HUES6 (cell line): ENCODE measurements around the gene ATXN1.
"Not testable (repeated sequence)": the region's sequence is repeated elsewhere in the genome, so short reads cannot be mapped to it uniquely, and the experiment has no call there.

ENCODE experiments used
- H3K27ac ChIP-seq: 2 replicates; pipeline ENCODE4 v1.7.0; 2013; ENCODE audit warnings: low read depth, mild to moderate bottlenecking, low read length, inconsistent platforms
- H3K27me3 ChIP-seq: 2 replicates; pipeline ENCODE4 v1.6.1; 2013; ENCODE audit warnings: low read length; ENCODE audit not compliant: control insufficient read depth, insufficient read depth
- H3K36me3 ChIP-seq: 2 replicates; pipeline ENCODE4 v1.6.1; 2013; ENCODE audit warnings: low read length; ENCODE audit not compliant: control insufficient read depth, insufficient read depth
- H3K4me1 ChIP-seq: 2 replicates; pipeline ENCODE4 v1.6.1; 2013; ENCODE audit warnings: low read length; ENCODE audit not compliant: control insufficient read depth, insufficient read depth
- H3K4me3 ChIP-seq: 2 replicates; pipeline ENCODE4 v1.5.1; 2013; ENCODE audit warnings: low read depth, low read length
- H3K9ac ChIP-seq: one replicate; pipeline ENCODE4 v1.6.1; 2013; ENCODE audit warnings: mild to moderate bottlenecking, low read length
- H3K9me3 ChIP-seq: 2 replicates; pipeline ENCODE4 v1.6.1; 2013; ENCODE audit warnings: low read depth, low read length; ENCODE audit not compliant: control insufficient read depth, insufficient read depth

The ATXN1 gene

DNA sequence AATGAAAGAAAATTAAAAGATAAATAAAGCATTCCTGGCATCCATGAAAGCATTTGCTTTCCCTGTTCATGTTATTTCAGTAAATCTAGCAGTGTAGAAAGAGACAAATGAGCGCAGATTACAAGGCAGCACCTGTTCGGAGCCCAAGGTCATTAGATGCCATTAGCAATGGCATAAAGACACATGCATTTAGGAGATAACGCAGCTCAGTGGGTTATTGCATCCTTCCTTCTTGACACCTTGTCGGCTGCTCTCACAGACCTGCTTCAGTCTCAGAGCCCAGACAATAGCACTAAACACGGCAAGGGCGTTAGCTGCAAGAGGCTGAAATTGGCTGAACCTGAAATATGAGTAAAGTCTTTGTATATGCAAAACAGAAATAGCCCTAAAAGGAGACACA lies 140.3 kb downstream of the ATXN1 start:
- no peaks in the 10 kb centered on the region for H3K36me3 ChIP-seq
- H3K27me3 ChIP-seq: no peaks in the 10 kb centered on the region
- no peak overlapping the region for H3K9ac ChIP-seq
- H3K4me1 ChIP-seq: no peaks in the 10 kb centered on the region
- H3K27ac ChIP-seq: no peak overlapping the region
- no peak overlapping the region for H3K4me3 ChIP-seq
- H3K9me3 ChIP-seq: no peaks in the 10 kb centered on the region

DNA sequence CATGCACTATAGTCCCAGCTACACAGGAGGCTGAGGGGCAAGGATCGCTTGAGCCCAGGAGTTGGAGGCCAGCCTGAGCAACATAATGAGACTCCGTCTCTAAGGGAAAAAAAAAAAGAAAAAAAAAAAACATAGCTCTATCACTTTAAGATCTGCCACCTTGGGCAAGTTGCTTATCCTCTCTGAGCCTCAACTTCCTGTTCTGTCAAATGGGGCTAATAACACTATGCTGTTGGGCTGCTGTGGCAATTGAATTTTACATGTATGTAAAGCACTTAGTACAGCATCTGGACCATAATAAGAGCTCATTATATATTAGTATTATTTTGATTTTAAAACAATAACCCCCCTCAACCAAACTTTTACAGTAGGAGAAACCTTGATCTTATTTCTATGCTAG lies 141.5 kb downstream of the ATXN1 start:
- Histone ChIP-seq H3K9me3 (no peaks in the 10 kb centered on the region), H3K27ac (no peak overlapping the region), H3K27me3 (no peaks in the 10 kb centered on the region), H3K36me3 (no peaks in the 10 kb centered on the region), H3K9ac (no peak overlapping the region), H3K4me3 (no peak overlapping the region), H3K4me1 (no peaks in the 10 kb centered on the region)

DNA sequence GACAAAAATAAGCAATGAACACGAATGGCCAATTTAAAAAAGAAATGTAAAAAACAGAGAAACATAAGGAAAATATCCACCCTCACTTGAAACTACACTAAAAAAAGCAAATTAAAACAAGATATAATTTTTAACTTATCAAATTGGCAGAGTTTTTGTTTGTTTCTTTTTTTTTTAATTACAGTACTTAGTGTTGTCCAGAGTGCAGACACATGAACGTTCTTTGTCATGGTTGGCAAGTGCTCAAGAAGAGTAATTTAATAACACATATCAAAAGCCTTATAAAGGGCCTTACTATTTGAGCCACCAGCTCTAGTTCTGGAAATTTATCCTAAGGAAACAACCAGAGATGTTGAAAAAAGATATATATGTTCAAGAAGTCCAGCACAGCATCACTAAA lies 142.3 kb downstream of the ATXN1 start:
- Histone ChIP-seq H3K9me3 (no peaks in the 10 kb centered on the region), H3K4me1 (no peaks in the 10 kb centered on the region), H3K4me3 (no peak overlapping the region)

DNA sequence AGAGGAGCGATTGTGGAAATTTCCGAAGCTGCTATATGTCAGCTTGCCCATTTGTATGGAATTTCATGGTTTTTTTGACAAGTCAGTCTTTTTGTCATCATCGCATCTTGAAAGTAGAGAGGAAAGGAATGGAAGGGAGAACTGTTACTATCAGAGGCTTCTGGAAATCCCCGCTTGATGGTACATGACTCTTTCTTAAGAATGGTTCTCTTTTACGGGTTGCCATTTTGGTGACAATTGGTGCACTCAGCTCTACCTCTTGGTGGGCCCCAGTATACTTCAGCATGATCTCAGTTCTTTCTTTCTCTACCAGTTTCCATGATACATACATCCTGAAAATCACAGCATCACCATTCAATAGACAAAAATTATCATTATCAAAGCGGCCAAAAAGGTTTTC lies 146.0 kb downstream of the ATXN1 start:
- H3K36me3 ChIP-seq, H3K4me1 ChIP-seq, H3K4me3 ChIP-seq, H3K9me3 ChIP-seq, H3K27ac ChIP-seq, H3K9ac ChIP-seq, H3K27me3 ChIP-seq: not testable (repeated sequence)

More for the DNA sequence above, 142.3 kb downstream of the ATXN1 start:
- Histone ChIP-seq H3K36me3 (no peaks in the 10 kb centered on the region), H3K9ac (no peak overlapping the region), H3K27ac (no peak overlapping the region), H3K27me3 (no peaks in the 10 kb centered on the region)

DNA sequence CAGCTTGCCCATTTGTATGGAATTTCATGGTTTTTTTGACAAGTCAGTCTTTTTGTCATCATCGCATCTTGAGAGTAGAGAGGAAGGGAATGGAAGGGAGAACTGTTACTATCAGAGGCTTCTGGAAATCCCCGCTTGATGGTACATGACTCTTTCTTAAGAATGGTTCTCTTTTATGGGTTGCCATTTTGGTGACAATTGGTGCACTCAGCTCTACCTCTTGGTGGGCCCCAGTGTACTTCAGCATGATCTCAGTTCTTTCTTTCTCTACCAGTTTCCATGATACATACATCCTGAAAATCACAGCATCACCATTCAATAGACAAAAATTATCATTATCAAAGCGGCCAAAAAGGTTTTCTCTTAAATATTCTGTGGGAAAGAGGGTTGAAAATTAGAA lies 147.1 kb downstream of the ATXN1 start:
- H3K27ac ChIP-seq, H3K9ac ChIP-seq, H3K4me1 ChIP-seq, H3K9me3 ChIP-seq, H3K27me3 ChIP-seq, H3K4me3 ChIP-seq, H3K36me3 ChIP-seq: not testable (repeated sequence)

DNA sequence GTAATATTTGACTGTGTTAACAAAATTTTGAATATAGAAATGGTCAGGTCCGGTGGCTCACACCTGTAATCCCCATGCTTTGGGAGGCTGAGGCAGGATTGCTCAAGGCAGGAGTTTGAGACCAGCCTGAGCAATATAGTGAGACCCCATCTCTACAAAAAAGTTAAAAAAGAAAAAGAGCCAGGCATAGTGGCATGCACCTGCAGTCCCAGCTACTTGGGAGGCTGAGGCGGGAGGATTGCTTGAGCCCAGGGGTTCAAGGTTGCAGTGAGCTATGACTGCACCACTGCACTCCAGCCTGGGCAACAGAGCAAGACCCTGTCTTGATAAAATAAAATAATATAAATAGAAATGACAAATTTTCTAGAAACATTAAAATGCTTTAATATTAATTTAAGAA lies 147.8 kb downstream of the ATXN1 start:
- H3K9me3 ChIP-seq, H3K36me3 ChIP-seq: not testable (repeated sequence)

DNA sequence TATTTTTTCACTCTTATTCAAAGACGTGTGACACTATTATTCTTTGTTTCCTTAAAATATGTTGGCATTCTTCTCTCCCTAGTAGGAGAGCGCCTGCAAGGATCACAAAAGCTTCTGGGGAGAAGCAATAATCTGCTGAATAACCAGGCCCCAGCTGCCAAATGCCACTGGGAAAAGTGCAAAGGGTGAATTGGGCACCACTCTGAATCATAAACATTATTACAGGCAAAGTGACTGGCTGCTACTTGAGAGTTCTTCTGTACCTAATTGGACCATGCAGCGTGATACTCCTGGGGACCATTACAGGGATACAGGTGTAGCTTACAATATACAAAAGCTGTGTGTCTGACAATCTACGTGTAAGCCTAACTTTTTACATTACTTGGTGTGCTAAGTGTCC lies 152.8 kb downstream of the ATXN1 start:
- Histone ChIP-seq H3K27ac (no peak overlapping the region), H3K27me3 (no peaks in the 10 kb centered on the region), H3K9ac (no peak overlapping the region), H3K4me1 (no peaks in the 10 kb centered on the region), H3K4me3 (no peak overlapping the region), H3K36me3 (no peaks in the 10 kb centered on the region), H3K9me3 (no peaks in the 10 kb centered on the region)

More for the DNA sequence above, 147.8 kb downstream of the ATXN1 start:
- H3K4me3 ChIP-seq, H3K4me1 ChIP-seq, H3K9ac ChIP-seq, H3K27me3 ChIP-seq, H3K27ac ChIP-seq: not testable (repeated sequence)

DNA sequence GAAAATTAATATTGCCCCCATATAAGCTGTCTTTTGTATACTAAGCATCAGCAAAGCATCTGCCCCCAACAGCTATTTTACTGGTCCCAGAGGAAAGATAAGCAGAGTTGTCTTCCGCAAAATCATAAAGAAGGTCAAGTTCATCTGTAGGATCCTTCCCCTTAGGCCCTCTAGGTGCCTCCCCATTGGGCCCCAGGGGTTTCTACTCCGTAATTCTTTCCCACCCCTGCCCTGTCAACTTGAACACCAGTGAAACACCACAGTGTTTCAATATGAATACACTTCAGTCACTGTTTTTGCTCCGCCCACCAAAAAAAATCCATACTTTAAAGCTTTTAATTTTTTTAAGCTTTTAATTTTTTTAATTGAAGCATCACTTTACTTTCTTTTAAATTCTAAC lies 159.2 kb downstream of the ATXN1 start:
- Histone ChIP-seq H3K27ac (no peak overlapping the region), H3K9ac (no peak overlapping the region), H3K4me1 (0 out of 2 replicates have a peak, but pooled peaks cover 1% of the 10 kb centered on the region), H3K4me3 (no peak overlapping the region), H3K9me3 (no peaks in the 10 kb centered on the region), H3K36me3 (no peaks in the 10 kb centered on the region), H3K27me3 (no peaks in the 10 kb centered on the region)

DNA sequence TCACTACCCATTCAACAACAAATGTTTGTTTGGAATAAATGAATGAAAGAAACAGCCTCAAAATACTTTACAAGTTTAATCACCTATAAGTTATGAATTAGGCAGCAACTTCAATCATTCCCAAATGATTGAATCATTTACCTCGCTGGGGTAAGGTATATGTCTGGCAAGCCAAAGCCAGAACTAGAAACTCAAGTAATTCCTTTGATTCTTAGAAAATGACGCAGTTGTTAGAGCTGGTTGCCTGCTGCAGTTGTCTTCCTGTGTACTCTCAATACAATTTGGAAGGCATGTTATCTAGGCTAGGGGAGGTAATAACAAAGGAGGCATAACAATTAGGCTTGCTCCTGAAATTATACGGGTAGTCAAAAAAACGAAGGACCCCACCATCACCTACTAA lies 160.6 kb downstream of the ATXN1 start:
- Histone ChIP-seq H3K9ac (no peak overlapping the region), H3K36me3 (no peaks in the 10 kb centered on the region), H3K9me3 (no peaks in the 10 kb centered on the region), H3K4me3 (no peak overlapping the region), H3K27ac (no peak overlapping the region), H3K27me3 (no peaks in the 10 kb centered on the region), H3K4me1 (0 out of 2 replicates have a peak, but pooled peaks cover 7% of the 10 kb centered on the region)

DNA sequence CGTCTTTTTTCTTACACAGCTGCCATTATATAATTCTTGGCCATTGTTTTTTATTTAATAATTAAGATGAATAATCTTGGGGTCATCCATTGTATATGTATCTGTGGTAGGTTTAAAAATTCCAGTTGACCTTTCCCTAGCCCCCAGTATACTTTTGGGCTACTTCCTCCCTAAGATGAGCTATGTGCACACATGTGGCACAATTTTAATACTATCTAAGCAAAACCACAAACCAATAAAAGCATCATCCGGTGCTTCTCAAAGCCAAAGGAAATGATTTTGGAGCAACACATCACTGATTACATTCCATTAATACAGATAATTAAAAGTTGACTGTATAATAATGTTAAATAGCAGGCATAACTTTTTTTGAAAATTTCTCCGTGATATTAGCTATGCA lies 161.2 kb downstream of the ATXN1 start:
- Histone ChIP-seq H3K27me3 (no peaks in the 10 kb centered on the region), H3K9ac (no peak overlapping the region), H3K27ac (no peak overlapping the region), H3K36me3 (no peaks in the 10 kb centered on the region), H3K9me3 (no peaks in the 10 kb centered on the region), H3K4me3 (no peak overlapping the region), H3K4me1 (0 out of 2 replicates have a peak, but pooled peaks cover 7% of the 10 kb centered on the region)

DNA sequence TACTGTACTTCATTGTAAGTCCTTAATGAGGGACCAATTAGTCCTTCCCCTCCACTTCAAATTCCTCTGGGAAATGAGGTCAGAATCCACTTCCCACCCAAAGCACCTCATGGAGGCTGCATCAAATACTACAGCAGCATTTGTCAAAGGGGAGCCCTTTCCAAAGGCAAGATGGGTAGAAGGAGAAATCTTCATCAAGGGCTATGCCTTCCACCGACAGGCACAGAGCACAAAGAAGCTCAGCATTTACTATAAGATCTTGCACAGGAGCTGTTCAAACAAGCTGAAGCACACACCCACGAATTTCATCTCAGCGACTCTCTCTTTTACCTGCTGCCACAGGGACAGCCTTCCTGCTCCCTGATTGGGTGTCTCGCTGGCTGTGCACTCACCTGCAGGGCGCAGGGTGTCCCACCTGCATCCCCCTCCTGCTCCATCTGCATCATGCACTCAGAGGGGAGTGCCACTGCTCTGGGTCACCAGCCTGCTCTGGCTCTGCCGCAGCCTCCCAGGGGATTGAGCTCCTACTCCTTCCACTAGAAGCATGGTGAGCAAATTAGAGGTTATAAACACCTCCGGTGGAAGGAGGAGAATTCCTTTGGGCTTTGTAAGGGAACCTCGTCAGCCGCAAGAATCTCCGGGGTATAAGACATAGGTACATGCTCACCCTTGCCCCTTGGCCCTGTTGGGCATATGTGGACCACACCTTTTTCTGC lies 164.5 kb downstream of the ATXN1 start:
- Histone ChIP-seq H3K9me3 (no peaks in the 10 kb centered on the region), H3K27me3 (no peaks in the 10 kb centered on the region), H3K9ac (no peak overlapping the region), H3K36me3 (no peaks in the 10 kb centered on the region), H3K27ac (no peak overlapping the region), H3K4me1 (0 out of 2 replicates have a peak, but pooled peaks cover 7% of the 10 kb centered on the region), H3K4me3 (no peak overlapping the region)
